RPMI8226 (cell line): ENCODE results near the gene SOCS3.

ENCODE experiments used
- DNase-seq: peaks from one replicate; pipeline ENCODE4 v3.0.0-alpha.2; 2015

SOCS3 gene

GRCh38 chr17:78390241-78391050 lies 30.6 kb upstream of the SOCS3 start:
- DNase-seq = no peak

GRCh38 chr17:78387977-78388941 lies 28.4 kb upstream of the SOCS3 start:
- peak; percentile 39 for DNase-seq

- no peak for DNase-seq
These were observed 24.8 kb upstream of the SOCS3 start for GRCh38 chr17:78384479-78385175.

GRCh38 chr17:78383725-78384471 lies 24.0 kb upstream of the SOCS3 start:
- no peak for DNase-seq

GRCh38 chr17:78381601-78382232 lies 21.8 kb upstream of the SOCS3 start:
- DNase-seq = no peak

- no peak for DNase-seq
These were observed 20.5 kb upstream of the SOCS3 start for GRCh38 chr17:78380370-78380769.

- no peak for DNase-seq
These were observed 19.2 kb upstream of the SOCS3 start for GRCh38 chr17:78379131-78379491.

- DNase-seq = peak; percentile 86
These were observed 18.6 kb upstream of the SOCS3 start, which contains the start of gene PGS1 for GRCh38 chr17:78378225-78379130. PGS1 (plus strand) TSS chr17:78378649; CDS start chr17:78378666, 17 bp downstream.

GRCh38 chr17:78377858-78378224 lies 18.0 kb upstream of the SOCS3 start:
- no peak for DNase-seq

GRCh38 chr17:78376161-78376560 lies 16.3 kb upstream of the SOCS3 start:
- DNase-seq = no peak

- DNase-seq = no peak
These were observed 15.7 kb upstream of the SOCS3 start for GRCh38 chr17:78375401-78376151.

- DNase-seq = no peak
These were observed 14.9 kb upstream of the SOCS3 start for GRCh38 chr17:78374631-78375274.

- no peak for DNase-seq
These were observed 14.3 kb upstream of the SOCS3 start for GRCh38 chr17:78374189-78374588.

- DNase-seq = no peak
These were observed 13.0 kb upstream of the SOCS3 start for GRCh38 chr17:78372841-78373240.

- DNase-seq = no peak
These were observed 11.2 kb upstream of the SOCS3 start for GRCh38 chr17:78371056-78371455.

GRCh38 chr17:78369791-78370381 lies 10.0 kb upstream of the SOCS3 start:
- no peak for DNase-seq

- no peak for DNase-seq
These were observed 9.1 kb upstream of the SOCS3 start for GRCh38 chr17:78368854-78369495.

GRCh38 chr17:78368348-78368747 lies 8.5 kb upstream of the SOCS3 start:
- no peak for DNase-seq

- no peak for DNase-seq
These were observed 7.3 kb upstream of the SOCS3 start for GRCh38 chr17:78367193-78367592.
